Measurements from ENCODE around the gene ZFX.
"Not testable (repeated sequence)": the region's sequence is repeated elsewhere in the genome, so short reads cannot be mapped to it uniquely, and the experiment has no call there.

The ZFX gene

GRCh38 chrX:24149351-24150050 is at the start of gene ZFX:
TSS of gene ZFX (plus strand) at chrX:24149729. CDS start at chrX:24172743, 23,014 bp downstream.
- peak; percentile 65 for DNase-seq (ENCODE audit: low spot score)

GRCh38 chrX:24100713-24101112 is 48.8 kb upstream of the ZFX start:
- no peak for DNase-seq (ENCODE audit: low spot score)

- DNase-seq (ENCODE audit: low spot score) = no peak
These were observed 39.5 kb upstream of the ZFX start for GRCh38 chrX:24110069-24110468.

- DNase-seq (ENCODE audit: low spot score) = no peak
These were observed 36.3 kb upstream of the ZFX start for GRCh38 chrX:24113181-24113580.

DNA sequence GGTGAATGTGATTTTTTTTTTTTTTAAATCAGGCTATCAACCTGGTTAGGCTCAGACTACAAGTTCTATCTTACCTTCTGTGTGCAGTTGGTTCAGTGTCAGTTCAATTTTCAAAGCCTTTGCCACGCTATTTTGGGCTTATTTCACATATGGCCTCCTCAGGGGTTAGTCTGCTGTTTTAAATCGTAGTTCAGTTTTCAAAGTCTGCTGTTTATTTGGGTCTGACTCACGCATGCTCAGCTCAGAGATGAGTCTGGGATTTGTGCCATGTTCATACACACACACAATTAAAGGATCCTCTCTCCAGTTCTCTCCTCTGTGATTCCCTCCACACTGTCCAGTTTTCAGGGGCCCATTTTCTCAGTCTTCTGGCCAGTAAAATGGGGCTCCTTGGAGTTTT is 32.3 kb upstream of the ZFX start:
- DNase-seq (ENCODE audit: low spot score) = peak; percentile 76

DNA sequence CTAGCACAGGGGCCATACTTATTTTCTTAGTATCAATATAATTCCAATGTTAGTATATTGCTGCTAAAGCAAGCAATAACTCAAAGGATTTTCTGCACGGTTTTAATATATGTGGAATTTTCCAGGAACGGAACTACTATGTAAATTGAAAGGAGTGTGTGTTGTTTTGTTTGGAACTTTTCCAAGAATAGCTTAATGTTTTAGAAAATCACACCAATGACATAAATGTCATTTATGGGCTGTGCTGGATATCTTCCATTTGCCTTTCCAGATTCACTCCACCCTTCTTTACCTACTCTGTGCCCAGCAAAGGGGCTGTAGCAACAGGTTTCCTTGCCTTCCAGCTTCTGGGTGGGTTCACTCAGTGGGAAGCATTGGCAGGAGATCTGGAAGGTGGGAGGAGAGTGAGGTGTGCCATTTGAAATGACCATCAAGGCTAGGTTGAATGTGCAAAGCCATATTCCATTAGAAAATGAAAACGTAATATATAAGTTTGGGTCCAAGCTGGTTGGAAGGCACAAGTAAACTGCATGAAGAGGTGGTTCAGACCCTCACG is 25.2 kb upstream of the ZFX start:
- no peak for DNase-seq (ENCODE audit: low spot score)

DNA sequence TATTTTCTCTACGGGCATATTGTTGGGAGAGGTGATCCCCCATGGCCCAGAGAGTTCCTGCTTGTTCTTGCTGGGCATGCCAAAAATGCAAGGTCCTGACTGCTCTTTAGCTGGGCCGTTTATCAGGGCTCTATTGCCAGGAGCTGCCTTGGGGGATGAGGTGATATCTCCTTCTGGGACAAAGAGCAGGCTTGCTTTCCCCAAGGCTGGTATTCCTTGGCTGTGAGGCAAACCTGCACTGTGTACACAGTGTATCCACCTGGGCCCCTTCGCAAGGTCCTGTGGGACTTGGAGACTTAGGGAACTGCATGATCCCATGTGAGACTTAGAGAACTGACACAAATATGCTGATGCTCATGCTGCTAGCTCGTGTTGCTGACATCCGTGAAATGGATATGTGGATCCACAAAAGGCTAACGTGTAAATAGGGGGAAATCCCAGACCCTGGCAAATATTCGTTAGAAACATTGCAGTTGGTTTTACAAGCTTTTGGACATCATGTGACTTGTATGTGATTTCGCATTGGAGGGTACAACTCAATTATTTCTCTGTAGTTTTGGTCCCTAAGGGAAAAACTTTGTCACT is 24.4 kb upstream of the ZFX start:
- DNase-seq (ENCODE audit: low spot score) = no peak

- DNase-seq (ENCODE audit: low spot score) = no peak
These were observed 18.1 kb upstream of the ZFX start for GRCh38 chrX:24131476-24131875.

DNA sequence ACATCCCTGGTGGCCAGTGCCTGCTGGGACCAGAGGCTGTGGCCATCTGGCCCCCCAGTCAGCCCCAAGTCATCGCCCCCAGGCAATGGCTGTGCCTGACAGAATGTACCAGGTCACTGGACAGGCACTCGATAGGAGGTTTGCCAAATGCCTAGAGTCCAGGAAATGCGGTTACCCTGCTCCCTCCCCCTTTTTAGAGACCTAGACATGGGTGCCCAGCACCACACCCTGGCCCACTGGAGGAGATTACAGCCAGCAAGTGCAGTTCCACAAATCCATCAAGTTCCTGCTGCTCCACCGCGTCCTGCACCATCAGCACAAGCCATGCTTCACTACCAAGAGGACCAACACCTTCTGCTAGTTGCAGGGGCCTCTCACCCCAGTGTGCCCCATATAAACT is 16.2 kb upstream of the ZFX start:
- DNase-seq (ENCODE audit: low spot score) = no peak

DNA sequence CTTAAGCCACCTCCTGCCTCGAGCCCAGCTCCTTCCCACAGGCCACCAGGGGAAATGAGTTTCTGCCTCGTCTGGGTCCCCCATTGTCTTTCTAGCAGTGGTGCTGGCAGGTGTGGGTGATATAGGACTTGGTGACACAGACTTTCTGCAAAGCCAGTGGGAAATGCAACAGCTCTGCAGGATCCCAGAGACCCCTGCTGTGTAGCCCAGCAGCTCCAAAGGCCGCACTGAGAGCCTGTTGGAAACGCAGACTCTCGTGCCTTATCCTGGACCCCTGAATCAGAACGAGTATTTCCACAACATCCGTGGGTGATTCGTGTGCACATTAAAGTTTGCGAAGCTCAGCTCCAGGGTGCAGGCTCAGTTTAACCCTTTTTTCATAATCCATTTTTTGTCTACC is 13.8 kb upstream of the ZFX start:
- not testable (repeated sequence) for DNase-seq (ENCODE audit: low spot score)

- DNase-seq (ENCODE audit: low spot score) = no peak
These were observed 12.3 kb upstream of the ZFX start for GRCh38 chrX:24137192-24137591.

DNA sequence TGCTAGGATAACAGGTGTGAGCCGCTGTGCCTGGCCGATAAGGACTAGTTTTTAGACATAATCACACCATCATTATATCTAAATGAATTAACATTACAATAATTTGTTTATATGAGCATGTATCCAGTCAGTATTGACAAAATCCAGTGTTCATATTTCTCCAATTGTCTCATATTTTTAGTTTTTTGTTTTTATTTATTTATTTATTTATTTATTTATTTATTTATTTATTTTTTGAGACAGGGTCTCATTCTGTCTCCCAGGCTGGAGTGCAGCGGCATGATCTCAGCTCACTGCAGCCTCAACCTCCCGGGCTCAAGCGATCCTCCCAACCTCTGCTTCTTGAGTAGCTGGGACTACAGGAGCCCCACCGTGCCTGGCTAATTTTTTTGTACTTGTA is 5.5 kb upstream of the ZFX start:
- not testable (repeated sequence) for DNase-seq (ENCODE audit: low spot score)

GRCh38 chrX:24144528-24144927 is 5.0 kb upstream of the ZFX start:
- no peak for DNase-seq (ENCODE audit: low spot score)

DNA sequence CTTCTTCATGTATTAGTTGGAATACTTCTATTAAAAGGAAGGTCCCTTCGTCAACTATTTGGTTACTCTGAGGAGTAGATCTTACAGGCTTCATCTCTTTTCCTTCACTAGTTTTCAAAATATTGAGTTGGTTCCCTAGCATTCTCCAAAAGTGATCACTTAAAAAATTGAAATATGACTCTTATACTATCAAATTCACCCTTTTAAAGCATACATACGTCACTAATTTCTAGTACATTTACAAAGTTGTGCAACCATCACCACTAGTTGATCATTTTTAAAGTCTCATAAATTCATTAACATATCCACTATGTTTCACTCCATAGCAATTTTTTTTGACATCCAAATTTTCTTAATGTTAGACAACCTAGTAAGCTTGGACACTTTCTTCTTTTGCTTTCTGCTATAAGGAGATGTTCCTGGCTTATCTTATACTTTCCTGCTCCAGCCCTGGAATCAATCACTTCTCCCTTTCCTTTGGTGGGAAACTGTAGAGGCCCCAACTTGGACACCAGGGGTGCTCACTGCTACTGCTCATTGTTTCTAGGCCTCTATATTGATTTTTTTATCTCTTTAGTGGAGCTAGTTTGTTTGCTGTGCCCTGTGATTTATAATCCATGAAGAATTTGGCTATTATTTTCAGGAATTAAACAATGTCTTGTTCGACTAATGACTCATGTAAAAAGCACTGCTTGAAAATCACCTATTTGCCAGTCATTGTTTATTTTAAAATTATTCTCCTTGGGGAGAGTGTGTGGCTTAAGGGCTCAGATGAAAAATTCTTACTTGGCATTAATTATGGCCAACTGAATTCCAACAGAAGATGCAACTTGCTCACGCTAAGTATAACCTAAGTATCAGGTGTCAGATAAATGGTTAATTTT is 4.0 kb upstream of the ZFX start:
- DNase-seq (ENCODE audit: low spot score) = peak; percentile 34

DNA sequence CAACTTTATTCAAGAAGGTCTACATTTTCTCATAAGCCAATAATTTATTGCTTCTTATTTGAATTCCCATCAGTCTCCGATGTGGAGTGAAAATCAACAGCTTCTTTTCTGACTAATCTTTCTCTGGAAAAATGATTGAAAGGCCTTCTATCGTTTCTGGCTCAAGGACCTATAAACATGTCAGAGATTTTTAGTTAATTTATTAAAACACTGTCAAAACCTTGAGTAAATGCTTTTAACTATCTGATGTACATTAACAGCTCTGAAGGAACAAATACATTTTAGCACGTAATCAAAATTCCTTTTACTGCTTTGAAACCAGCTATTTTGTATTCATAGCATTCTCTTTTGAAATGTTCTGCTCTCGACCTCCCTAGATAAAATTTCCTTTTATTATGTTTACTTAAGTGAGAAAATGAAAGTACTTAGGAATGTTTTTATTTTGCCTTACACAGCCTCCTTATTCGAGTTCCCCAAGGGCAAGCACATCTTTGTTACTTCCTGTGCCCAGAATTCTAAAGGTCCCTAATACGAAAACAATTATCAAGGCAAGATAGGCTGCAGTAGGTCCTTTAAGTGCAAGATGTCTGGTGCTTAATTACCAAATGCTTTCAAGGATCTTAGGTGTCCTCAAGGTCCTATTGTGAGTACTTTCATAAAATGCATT is 3.1 kb upstream of the ZFX start:
- no peak for DNase-seq (ENCODE audit: low spot score)

- no peak for DNase-seq (ENCODE audit: low spot score)
These were observed 2.4 kb upstream of the ZFX start for GRCh38 chrX:24147165-24147564.

GRCh38 chrX:24148121-24148520 is 1.4 kb upstream of the ZFX start:
- no peak for DNase-seq (ENCODE audit: low spot score)

GRCh38 chrX:24148535-24149350 is 786 bp upstream of the ZFX start:
- peak; percentile 45 for DNase-seq (ENCODE audit: low spot score)

DNA sequence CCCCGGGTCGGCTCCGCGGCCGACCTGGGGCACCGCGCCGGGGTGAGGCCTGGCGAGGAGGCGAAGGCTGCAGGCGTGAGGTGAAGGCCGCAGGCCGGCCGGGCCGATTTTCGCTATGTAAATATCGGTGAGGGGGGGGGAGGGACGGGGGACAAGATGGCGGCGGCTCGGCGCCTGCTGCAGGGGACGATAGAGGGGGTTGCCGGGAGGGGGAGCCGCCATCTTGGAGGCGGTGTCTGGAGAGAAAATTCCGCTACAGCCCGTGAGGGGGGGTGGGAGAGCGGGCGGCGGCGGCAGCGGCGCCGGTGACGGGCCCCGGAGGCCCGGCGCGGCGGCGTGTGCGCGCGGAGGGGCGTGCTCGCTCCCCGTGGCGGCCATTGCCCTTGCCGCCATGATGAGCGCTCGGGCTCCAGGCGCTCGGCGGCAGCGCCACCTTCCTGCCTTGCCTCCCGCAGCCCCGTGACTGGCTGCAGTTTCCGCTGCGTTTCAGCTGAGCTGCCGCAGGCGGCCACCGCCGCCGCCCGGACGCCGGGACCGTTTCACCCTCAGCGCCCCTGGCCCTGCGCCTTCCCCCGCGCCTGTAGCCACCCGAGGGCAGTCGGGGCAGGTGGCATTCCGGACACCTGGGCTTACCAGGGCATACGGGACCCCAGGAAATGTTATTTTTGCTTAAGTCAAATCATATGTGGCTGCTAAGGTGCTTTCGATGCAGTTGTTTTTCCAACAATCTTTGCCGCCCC is 692 bp downstream of the ZFX start:
- DNase-seq (ENCODE audit: low spot score) = peak; percentile 95

- no peak for DNase-seq (ENCODE audit: low spot score)
These were observed 1.4 kb downstream of the ZFX start for GRCh38 chrX:24150898-24151297.

DNA sequence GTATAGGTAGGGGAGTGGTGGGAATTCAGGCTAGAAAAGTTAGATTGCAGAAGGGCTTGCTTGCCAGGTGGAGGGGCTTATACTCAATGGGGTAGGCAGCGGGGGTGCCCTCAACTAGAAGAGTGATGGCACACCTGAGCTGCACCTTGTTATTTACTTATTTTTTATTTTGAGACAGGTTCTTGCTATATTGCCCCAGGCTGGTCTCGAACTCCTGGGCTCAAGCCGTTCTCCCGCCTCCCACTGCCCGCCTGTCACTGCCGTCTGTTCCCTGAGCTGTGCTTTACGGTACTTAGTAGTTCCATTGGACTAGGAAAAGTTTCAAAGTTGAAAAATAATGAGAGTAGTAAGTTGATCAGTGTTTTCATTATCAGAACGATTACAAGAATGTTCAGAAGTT is 2.0 kb downstream of the ZFX start:
- DNase-seq (ENCODE audit: low spot score) = no peak
